HepG2 (cell line): ENCODE measurements around the gene INTS2.

Source experiments
- ARNT ChIP-seq: fragments of 450-650 bp; IDR thresholded peaks from 2 replicates; pipeline ENCODE4 v1.6.1; 2017
- CEBPB ChIP-seq: IDR thresholded peaks from 2 replicates; pipeline ENCODE4 v1.6.1; 2011; ENCODE audit warnings: low read depth, low read length, improper control_type of control experiment, borderline replicate concordance
- GATAD1 ChIP-seq: IDR thresholded peaks from 2 replicates; pipeline ENCODE4 v1.6.1; 2016; ENCODE audit warnings: missing genetic modification reagents, missing compliant biosample characterization
- PRMT3 ChIP-seq: sonication (generic); formaldehyde crosslinking; IDR thresholded peaks from 2 replicates; pipeline ENCODE4 v1.8.1; 2022; ENCODE audit warnings: low read depth, mild to moderate bottlenecking, moderate library complexity, missing genetic modification reagents, borderline replicate concordance
- ZNF646 ChIP-seq: sonication (generic); formaldehyde crosslinking; IDR thresholded peaks from 2 replicates; pipeline ENCODE4 v1.9.0; 2021; ENCODE audit warnings: mild to moderate bottlenecking, missing genetic modification reagents
- TF ChIP-seq, protein P1 (sequence below): sonication (generic); formaldehyde crosslinking; IDR thresholded peaks from 2 replicates; pipeline ENCODE4 v1.5.0; 2020; ENCODE audit warnings: mild to moderate bottlenecking, missing genetic modification reagents, moderate library complexity
- TF ChIP-seq, protein P2 (sequence below): sonication (generic); formaldehyde crosslinking; IDR thresholded peaks from 2 replicates; pipeline ENCODE4 v1.4.0; 2020; ENCODE audit warnings: low read depth, missing genetic modification reagents
- TF ChIP-seq, protein P3 (sequence below): sonication (generic); formaldehyde crosslinking; IDR thresholded peaks from 2 replicates; pipeline ENCODE4 v1.4.0; 2020; ENCODE audit warnings: missing genetic modification reagents

- TF ChIP-seq, protein P1, sequence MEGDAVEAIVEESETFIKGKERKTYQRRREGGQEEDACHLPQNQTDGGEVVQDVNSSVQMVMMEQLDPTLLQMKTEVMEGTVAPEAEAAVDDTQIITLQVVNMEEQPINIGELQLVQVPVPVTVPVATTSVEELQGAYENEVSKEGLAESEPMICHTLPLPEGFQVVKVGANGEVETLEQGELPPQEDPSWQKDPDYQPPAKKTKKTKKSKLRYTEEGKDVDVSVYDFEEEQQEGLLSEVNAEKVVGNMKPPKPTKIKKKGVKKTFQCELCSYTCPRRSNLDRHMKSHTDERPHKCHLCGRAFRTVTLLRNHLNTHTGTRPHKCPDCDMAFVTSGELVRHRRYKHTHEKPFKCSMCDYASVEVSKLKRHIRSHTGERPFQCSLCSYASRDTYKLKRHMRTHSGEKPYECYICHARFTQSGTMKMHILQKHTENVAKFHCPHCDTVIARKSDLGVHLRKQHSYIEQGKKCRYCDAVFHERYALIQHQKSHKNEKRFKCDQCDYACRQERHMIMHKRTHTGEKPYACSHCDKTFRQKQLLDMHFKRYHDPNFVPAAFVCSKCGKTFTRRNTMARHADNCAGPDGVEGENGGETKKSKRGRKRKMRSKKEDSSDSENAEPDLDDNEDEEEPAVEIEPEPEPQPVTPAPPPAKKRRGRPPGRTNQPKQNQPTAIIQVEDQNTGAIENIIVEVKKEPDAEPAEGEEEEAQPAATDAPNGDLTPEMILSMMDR = no peak
- TF ChIP-seq PRMT3 (CRISPR knock-in tag) = no peak
- TF ChIP-seq ZNF646 = no peak
- no peak for TF ChIP-seq ARNT
- TF ChIP-seq, protein P2, sequence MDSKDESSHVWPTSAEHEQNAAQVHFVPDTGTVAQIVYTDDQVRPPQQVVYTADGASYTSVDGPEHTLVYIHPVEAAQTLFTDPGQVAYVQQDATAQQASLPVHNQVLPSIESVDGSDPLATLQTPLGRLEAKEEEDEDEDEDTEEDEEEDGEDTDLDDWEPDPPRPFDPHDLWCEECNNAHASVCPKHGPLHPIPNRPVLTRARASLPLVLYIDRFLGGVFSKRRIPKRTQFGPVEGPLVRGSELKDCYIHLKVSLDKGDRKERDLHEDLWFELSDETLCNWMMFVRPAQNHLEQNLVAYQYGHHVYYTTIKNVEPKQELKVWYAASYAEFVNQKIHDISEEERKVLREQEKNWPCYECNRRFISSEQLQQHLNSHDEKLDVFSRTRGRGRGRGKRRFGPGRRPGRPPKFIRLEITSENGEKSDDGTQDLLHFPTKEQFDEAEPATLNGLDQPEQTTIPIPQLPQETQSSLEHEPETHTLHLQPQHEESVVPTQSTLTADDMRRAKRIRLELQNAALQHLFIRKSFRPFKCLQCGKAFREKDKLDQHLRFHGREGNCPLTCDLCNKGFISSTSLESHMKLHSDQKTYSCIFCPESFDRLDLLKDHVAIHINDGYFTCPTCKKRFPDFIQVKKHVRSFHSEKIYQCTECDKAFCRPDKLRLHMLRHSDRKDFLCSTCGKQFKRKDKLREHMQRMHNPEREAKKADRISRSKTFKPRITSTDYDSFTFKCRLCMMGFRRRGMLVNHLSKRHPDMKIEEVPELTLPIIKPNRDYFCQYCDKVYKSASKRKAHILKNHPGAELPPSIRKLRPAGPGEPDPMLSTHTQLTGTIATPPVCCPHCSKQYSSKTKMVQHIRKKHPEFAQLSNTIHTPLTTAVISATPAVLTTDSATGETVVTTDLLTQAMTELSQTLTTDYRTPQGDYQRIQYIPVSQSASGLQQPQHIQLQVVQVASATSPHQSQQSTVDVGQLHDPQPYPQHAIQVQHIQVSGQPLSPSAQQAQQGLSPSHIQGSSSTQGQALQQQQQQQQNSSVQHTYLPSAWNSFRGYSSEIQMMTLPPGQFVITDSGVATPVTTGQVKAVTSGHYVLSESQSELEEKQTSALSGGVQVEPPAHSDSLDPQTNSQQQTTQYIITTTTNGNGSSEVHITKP (CRISPR knock-in tag) = no peak
- no peak for TF ChIP-seq GATAD1 (CRISPR knock-in tag)
- no peak for TF ChIP-seq CEBPB
- TF ChIP-seq, protein P3, sequence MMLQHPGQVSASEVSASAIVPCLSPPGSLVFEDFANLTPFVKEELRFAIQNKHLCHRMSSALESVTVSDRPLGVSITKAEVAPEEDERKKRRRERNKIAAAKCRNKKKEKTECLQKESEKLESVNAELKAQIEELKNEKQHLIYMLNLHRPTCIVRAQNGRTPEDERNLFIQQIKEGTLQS (CRISPR knock-in tag) = no peak
Observed at GRCh38 chr17:61942085-61942484, 14.3 kb upstream of the INTS2 start.
